DMS53 (cell line): Measurements from ENCODE around the gene NR2F1.
"Not testable (repeated sequence)": the region's sequence is repeated elsewhere in the genome, so short reads cannot be mapped to it uniquely, and the experiment has no call there.

ENCODE experiments used
- DNase-seq: peaks from one replicate; lab custom pipeline; 2025; lab: John Stamatoyannopoulos, UW

The NR2F1 gene

GRCh38 chr5:93582677-93583438 lies at the start of gene NR2F1:
Gene NR2F1, plus strand, starts transcription at chr5:93583222. Its CDS starts 1,802 bp downstream, at chr5:93585024.
- peak; percentile 99 for DNase-seq

GRCh38 chr5:93545872-93546271 lies 37.1 kb upstream of the NR2F1 start:
- DNase-seq: no peak

DNA sequence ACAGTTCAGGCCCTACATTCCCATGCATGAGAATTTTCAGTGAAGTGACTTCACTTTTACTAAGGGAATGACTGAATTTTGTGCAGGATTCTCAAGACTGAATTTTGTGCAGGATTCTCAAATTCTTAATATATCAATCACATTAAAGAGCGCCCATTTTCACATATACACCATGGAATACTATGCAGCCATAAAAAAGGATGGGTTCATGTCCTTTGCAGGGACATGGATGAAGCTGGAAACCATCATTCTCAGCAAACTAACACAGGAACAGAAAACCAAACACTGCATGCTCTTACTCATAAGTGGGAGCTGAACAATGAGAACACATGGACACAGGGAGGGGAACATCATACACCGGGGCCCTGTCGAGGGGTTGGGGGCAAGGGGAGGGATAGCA lies 33.4 kb upstream of the NR2F1 start:
- DNase-seq: not testable (repeated sequence)

DNA sequence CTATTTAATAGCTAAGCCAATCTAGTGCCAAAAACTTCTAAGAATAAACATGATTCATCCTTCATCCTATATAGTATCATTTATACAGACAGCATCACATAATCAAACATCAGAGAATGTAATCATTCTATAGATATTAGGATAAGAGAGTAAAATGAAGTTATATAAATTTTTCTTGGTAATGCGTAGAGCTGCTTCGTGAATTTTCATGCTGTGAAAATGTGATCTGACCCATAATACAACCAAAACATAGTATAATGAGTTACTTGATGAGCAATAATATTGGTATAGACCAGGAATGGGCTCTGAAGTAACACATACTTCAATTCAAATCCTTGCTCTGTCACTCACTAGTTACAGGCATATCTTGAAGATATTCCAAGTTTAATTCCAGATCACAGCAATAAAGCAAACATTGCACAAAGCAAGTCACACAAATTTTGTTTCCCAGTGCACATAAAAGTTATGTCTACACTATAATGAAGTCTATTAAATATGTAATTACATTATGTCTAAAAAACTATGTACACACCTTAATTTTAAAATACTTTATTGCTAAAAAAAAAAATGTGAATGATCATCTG lies 25.9 kb upstream of the NR2F1 start:
- no peak for DNase-seq

DNA sequence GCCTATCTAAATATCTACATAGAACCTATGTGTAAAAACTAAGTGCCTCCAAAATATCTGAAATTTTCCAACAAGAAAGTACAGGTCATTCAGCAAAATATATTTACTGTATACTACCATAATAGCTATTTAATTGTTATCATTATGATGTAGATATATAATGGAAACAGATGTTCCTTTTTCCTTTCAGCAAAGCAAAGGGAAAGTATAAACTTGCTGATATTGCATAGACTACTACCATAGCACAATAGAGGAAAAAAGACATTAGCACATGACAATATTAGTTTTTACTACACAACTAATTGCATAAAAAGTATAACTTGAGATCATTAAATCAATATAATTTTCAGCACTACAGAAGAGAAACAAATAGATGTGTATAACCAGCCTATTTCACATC lies 16.9 kb upstream of the NR2F1 start:
- no peak for DNase-seq

DNA sequence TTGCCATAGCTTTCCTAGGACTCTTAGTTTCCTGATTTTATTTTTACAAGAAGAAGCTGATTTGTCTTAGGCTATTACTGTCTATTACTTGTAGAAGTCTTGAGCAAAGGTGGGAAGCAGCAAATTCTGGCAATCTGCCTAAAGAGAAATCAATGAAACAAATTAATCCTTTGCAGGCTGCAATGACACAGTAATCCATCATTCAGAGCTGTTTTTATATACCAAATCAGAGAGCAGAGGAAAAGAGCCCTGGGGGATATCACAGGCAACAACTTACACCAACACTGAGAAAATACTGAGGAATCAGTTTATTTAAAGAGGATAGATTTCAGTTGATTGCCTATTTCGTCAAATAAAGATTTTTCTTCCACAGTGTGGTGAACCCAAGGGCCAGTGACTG lies 15.6 kb upstream of the NR2F1 start:
- no peak for DNase-seq

DNA sequence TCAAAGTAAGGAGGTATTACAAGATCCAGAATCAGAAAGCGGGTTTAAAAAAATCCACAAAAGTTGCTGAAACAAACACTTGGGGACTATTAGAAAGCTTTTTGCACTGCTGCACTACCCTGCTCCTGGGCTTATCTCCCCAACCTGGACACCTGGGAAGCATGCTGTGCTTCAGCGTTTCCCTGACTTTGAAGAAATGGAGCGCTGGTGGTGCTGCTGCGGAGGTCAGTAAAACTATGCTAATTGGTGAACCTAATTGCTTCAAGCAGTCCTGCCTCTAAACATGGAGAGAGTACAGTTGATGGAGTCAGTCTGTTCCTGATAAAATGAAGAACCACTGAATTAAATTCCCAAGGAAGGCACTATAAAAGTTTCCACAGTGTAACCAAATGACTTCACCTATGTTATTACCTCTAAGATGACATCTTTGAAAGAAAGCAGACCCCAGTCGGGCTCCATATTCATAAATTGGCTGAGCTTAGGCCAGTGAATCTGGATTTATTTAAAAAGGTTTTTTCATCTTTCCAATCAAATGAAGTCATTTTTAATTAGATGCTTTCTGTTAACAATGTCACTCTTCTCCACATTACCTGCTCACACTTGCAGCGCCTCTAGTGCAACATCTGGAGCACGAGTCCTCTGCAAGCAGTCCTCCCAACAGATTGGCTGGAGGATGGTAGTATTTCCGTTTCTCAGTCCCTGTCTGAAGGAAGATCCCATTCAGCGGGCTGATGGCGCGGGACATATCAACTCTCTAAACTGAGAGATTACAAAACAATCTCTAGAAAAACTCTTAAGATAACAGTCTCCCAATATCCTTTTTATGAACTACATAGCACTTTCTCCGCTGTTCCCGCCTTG lies 13.5 kb upstream of the NR2F1 start:
- no peak for DNase-seq

DNA sequence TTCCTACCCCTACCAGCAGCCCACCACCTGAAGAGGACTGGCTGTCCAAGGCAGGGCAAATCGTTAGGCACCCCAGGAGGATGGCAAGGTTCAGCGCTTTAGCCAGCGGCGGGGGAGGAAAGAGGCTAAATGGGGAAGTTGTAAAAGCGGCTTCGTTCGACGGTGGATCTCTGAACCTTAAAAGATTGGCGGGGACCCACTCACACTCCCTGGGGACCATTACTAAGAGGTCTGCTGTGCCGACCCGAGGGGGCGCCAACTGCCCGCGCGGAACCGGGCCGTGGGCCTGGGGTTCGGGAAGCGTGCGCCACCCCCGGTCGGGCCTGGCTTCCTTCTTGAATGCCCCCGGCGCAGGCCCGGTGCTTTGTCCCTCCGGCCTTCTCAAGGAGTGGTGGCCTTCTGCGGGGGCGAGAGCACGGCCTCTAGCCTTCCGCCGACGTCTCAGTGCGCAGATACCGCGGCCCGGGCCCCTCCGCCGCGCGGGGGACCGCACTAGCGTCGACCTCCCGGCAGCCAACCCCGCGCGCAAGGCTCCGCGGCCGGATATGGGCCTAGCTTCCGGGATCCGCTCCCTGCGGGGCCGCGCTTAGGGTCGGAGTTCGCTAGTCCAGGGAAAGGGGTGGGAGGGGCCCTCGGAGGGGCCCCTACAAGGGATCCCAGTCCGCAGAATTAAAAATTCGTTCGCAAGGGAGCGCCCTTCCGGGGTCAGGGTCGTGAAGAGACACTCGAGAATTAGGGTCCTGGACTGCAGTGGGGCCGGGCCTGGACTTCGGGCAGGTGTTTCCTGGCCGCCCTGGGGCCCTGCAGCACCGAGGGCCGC lies 12.5 kb upstream of the NR2F1 start:
- no peak for DNase-seq

- peak; percentile 32 for DNase-seq
Measured at GRCh38 chr5:93571114-93571949, 11.7 kb upstream of the NR2F1 start.

DNA sequence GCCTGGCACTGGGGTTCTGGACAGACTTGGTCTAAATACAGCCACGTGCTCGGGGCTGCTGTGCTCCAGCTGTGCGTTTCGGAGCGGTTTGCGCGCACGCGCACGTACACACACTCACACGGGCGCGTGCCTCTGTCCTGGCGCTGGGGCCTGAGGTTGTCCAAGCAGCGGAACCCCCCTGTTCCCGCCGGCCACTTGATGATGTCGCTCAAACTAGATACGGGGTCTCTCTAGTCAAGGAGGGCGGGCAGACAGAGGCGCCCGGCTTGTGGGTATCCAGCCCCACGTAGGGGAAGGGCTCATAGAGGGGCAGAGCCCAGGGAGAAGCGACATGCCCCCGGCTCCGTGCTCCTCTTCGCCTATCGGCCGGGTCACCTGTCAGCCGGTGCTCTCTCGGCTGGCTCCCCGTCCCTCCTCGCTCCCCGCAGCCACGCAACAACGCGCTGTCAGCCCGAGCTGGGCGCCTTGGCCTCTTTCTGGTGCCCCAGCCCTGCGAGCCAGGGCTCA lies 10.9 kb upstream of the NR2F1 start:
- peak; percentile 69 for DNase-seq

- peak; percentile 69 for DNase-seq
Measured at GRCh38 chr5:93572608-93573353, 10.2 kb upstream of the NR2F1 start.

DNA sequence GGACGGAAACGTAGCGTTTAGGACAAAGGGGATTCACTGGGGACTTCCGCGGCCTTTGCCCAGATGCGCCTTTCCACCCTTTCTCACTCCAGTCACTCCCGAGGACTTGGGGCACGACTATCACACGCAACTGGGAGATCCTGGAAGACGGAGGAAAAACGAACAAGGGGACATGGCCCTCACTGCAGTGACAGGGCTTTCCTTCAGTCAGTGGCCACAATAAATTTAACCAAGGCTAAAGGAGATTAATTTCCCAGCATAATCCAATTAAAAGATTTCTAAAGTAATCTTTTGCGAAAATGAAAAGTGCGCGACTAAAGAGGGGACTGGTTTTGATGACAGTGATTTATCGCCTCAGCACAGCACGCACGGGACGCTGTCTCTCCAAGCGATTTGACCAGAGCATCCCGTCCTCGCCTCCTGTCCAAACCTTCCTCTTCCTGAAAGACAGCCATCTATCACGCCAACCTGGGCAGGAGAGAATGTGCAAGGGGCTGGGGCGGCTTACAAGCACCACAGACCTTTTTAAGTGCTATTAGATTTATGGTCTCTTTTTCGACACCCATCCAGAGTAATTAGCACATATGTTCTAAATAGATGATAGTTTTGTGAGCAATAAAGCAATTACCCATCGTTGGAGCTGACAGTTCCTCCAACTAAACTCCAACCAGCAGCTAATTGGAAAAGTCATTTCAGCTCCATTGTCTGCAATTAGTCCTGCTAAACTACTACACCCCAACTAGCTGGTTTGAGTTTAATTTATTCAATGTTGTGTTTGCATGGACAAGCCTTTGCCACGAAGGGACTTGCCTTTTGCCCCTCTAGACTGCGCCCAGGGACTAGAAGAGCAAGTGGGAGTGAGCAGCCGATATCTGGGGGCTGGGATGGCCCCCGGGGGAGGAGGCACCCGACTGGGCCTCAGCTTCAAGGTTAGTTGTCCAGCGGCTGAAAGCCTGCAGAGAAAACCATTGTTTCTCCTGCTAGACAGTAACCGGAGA lies 9.4 kb upstream of the NR2F1 start:
- DNase-seq: no peak

DNA sequence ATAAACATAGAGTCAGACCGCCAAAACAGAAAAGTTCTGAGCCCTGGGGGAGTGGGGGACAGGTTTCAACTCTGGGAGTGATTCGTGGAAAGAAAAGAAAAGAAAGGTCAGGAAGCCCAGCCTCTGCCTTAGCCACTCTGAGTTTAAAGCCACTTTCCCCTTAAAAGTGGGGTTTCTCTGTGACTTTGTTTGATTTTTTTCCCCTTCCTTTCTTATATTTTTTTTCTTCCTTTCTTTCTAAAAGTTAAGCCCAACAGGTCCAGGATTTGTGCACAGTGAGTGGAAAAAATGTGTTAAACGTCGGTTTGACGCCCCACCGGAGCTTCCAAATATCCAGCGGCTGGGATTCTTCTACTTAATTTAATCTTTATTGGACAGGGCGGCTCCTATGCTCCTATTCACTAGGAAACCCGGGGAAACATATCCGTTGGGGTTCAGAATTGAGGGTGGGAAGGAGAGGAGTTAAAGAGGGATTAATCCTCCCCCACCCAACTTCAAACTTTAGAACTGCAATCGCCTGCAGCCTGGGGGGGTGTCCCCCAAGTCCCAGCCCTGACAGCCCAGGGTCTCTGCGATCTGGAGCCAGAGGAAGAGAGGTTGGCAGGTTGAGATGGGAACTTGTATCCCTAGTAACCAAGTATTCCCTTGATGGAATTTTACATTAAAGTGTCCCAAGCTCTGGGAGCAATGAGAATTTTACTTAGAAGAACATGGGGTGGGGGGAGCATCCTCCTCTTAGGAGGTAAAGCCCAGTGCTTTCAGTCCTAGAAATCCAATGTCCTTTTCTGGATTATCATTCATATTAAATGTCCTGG lies 8.3 kb upstream of the NR2F1 start:
- DNase-seq: no peak

- DNase-seq: no peak
Measured at GRCh38 chr5:93575461-93576414, 7.3 kb upstream of the NR2F1 start.

- DNase-seq: no peak
Measured at GRCh38 chr5:93576994-93577853, 5.8 kb upstream of the NR2F1 start.
